GM19468 (cell line): ENCODE measurements around the gene LOXHD1.

Experiments used
- ATAC-seq: cut with Tn5 transposase; IDR thresholded peaks from one replicate; pipeline ENCODE4 v1.9.1; 2021; ENCODE audit warnings: mild to moderate bottlenecking, moderate library complexity, moderate number of reproducible peaks; ENCODE audit not compliant: unreplicated experiment; ENCODE audit errors: extremely low read depth

The LOXHD1 gene

GRCh38 chr18:46657115-46657955 lies at the start of gene LOXHD1:
TSS of gene LOXHD1 (minus strand) at chr18:46657220. CDS start at chr18:46657033, 187 bp downstream.
- ATAC-seq, result no peak

GRCh38 chr18:46705521-46705920 lies 48.5 kb upstream of the LOXHD1 start:
- no peak for ATAC-seq

- no peak for ATAC-seq
Observed at GRCh38 chr18:46704816-46705215, 47.8 kb upstream of the LOXHD1 start.

- ATAC-seq, result no peak
Observed at GRCh38 chr18:46704189-46704588, 47.2 kb upstream of the LOXHD1 start.

GRCh38 chr18:46702471-46702870 lies 45.5 kb upstream of the LOXHD1 start:
- ATAC-seq, result no peak

- no peak for ATAC-seq
Observed at GRCh38 chr18:46700066-46700824, 43.2 kb upstream of the LOXHD1 start.

GRCh38 chr18:46696702-46697101 lies 39.7 kb upstream of the LOXHD1 start:
- no peak for ATAC-seq

GRCh38 chr18:46696268-46696667 lies 39.2 kb upstream of the LOXHD1 start:
- no peak for ATAC-seq

GRCh38 chr18:46693996-46694395 lies 37.0 kb upstream of the LOXHD1 start:
- no peak for ATAC-seq

- ATAC-seq, result no peak
Observed at GRCh38 chr18:46688853-46689525, 32.0 kb upstream of the LOXHD1 start.

- no peak for ATAC-seq
Observed at GRCh38 chr18:46686186-46686585, 29.2 kb upstream of the LOXHD1 start.

- ATAC-seq, result no peak
Observed at GRCh38 chr18:46683252-46683651, 26.2 kb upstream of the LOXHD1 start.

- ATAC-seq, result no peak
Observed at GRCh38 chr18:46680784-46681695, 24.0 kb upstream of the LOXHD1 start.

- ATAC-seq, result no peak
Observed at GRCh38 chr18:46679846-46680598, 23.0 kb upstream of the LOXHD1 start.

GRCh38 chr18:46678785-46679399 lies 21.9 kb upstream of the LOXHD1 start:
- ATAC-seq, result no peak

GRCh38 chr18:46678041-46678440 lies 21.0 kb upstream of the LOXHD1 start:
- no peak for ATAC-seq

- no peak for ATAC-seq
Observed at GRCh38 chr18:46677611-46678010, 20.6 kb upstream of the LOXHD1 start.

GRCh38 chr18:46676182-46676835 lies 19.3 kb upstream of the LOXHD1 start:
- no peak for ATAC-seq
